Raji (cell line): ENCODE measurements around the gene KIF12.

Experiments
- POLR2A ChIP-seq: IDR thresholded peaks from 2 replicates; pipeline ENCODE4 v1.6.1; 2011; ENCODE audit warnings: low read depth, low read length, control low read depth; ENCODE audit not compliant: insufficient read depth

The KIF12 gene

GRCh38 chr9:114126247-114127060 lies 27.4 kb upstream of the KIF12 start:
- no peak for TF ChIP-seq POLR2A

- TF ChIP-seq POLR2A, result no peak
These were observed 26.5 kb upstream of the KIF12 start for GRCh38 chr9:114125476-114126013.

- no peak for TF ChIP-seq POLR2A
These were observed 25.8 kb upstream of the KIF12 start for GRCh38 chr9:114124666-114125475.

GRCh38 chr9:114124138-114124537 lies 25.0 kb upstream of the KIF12 start:
- TF ChIP-seq POLR2A, result no peak

GRCh38 chr9:114123031-114123977 lies 24.2 kb upstream of the KIF12 start:
- TF ChIP-seq POLR2A, result no peak

- no peak for TF ChIP-seq POLR2A
These were observed 23.3 kb upstream of the KIF12 start for GRCh38 chr9:114122136-114123027.

GRCh38 chr9:114121227-114122135 lies 22.4 kb upstream of the KIF12 start:
- no peak for TF ChIP-seq POLR2A

- no peak for TF ChIP-seq POLR2A
These were observed 21.3 kb upstream of the KIF12 start for GRCh38 chr9:114120192-114121014.

GRCh38 chr9:114119242-114120191 lies 20.4 kb upstream of the KIF12 start:
- TF ChIP-seq POLR2A, result no peak

- TF ChIP-seq POLR2A, result no peak
These were observed 19.1 kb upstream of the KIF12 start for GRCh38 chr9:114117996-114118830.
